ENCODE measurements around the gene C17orf100. TPM values are rescaled to one million over a fixed set of nuclear protein-coding genes. Genes with fewer than 3 reads are reported as not detected.

The C17orf100 gene
- total RNA-seq, 4 donors from 2014 or later, result 0.27 to 1.5 (median 0.57) TPM; not detected in 1

DNA sequence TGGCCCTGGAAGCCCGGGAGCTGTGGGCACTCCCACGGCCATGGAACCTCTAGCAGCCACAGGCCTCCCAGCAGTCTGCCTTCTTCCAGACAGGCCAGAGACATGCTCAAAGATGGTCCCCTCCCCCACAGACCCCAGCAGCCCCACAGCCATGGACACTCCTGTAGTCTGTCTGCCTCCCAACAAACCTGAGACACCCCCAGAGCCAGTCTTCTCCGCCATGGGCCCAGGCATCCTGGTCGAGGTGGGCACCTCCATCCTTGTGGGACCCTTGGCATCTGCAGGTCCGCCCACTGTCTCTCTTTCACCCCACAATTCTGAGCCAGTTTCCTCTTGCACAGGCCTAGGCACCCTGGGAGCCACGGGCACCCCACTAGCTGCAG, 14.1 kb upstream of the C17orf100 start:
- no peaks in the 10 kb centered on the region for H3K9me3 ChIP-seq
- H3K27ac ChIP-seq, result no peak overlapping the region
- no peak for DNase-seq
- WGBS, 2 donors, result 85 to 100% methylated on average over 2 of the region's 6 CpGs
- H3K36me3 ChIP-seq, result peaks cover 0 to 27% (median 0%) of the 10 kb centered on the region in 3 donors
- H3K27me3 ChIP-seq, result no peaks in the 10 kb centered on the region
- intact Hi-C loops (cut with DNase I), result loop anchor here (10.0 kb wide), 1 partner anchor 173 kb away; no protein-coding TSS in a partner anchor
- TF ChIP-seq, protein P1, sequence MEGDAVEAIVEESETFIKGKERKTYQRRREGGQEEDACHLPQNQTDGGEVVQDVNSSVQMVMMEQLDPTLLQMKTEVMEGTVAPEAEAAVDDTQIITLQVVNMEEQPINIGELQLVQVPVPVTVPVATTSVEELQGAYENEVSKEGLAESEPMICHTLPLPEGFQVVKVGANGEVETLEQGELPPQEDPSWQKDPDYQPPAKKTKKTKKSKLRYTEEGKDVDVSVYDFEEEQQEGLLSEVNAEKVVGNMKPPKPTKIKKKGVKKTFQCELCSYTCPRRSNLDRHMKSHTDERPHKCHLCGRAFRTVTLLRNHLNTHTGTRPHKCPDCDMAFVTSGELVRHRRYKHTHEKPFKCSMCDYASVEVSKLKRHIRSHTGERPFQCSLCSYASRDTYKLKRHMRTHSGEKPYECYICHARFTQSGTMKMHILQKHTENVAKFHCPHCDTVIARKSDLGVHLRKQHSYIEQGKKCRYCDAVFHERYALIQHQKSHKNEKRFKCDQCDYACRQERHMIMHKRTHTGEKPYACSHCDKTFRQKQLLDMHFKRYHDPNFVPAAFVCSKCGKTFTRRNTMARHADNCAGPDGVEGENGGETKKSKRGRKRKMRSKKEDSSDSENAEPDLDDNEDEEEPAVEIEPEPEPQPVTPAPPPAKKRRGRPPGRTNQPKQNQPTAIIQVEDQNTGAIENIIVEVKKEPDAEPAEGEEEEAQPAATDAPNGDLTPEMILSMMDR (IDR thresholded peaks at IDR 0.05), result no peak
- no peak for TF ChIP-seq POLR2A (IDR thresholded peaks at IDR 0.05)
- H3K4me1 ChIP-seq, result peaks cover 19 to 42% (median 24%) of the 10 kb centered on the region in 3 donors
- no peak overlapping the region for H3K4me3 ChIP-seq

DNA sequence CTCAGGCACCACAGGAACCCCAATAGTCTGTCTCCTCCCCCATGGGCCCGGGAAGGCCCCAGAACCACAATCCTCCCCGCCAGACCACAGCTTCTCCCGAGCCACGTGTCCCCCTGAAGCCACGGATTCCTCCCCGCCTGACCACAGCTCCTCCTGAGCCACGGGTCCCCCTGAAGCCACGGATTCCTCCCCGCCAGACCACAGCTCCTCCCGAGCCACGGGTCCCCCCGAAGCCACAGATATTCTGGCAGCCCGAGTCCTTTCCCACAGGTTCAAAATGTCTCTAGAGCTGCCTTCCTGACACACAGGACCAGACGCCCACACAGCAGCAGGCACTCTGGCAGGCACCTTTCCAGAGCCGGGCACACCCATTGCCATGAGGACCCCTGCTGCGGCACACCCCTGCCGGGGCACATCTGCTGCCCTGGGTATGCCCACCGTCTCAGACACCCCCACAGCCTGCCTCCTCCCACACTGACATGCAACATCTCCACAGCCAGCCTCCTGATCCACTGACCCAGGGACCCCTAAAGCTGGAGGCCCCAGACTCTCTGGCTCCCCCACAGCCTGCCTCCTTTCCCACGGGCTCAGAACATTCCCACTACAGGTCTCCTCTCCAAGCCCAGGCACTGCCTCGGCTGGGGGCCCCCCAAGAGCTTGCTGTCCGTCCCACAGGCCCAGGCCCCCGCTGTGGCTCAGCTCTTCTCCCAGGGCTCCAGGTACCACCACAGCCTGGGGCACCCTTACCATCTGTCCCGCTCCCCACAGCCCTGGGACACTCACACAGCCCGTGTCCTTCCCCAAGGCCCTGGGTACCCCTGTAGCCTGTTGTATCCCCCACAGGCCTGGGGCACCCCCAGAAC, 13.3 kb upstream of the C17orf100 start:
- intact Hi-C loops (cut with DNase I), result loop anchor here (10.0 kb wide), 1 partner anchor 173 kb away; no protein-coding TSS in a partner anchor
- peak overlapping the region in 3 of 4 donors; percentile 67 to 94 (median 89) for H3K4me3 ChIP-seq

DNA sequence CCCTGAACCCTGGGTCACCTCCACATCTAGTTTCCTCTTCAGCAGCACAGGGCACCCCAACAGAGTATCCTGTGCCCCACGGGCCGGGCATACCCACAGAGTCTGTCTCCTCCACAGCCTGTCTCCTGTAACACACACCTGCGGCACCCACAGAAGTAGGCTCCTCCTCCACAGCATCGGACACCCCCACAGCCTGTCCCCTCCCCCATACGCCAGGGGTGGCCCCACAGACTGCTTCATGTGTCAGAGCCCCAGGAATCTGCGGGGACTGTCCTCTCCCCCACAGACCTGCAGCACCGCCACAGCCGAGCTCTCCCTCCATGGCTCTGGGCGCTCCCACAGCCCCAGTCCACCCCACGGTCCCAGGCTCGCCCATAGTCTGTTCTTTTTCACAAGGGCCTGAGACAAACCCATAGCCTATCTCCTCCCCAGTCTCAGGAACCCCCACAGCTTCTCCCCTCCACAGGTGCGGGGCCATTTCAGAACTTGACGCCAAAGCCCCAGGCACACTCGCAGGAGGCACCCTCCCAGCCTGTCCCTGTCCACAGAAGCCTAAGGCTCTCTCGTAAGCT, 12.5 kb upstream of the C17orf100 start:
- Histone ChIP-seq H3K9me3 (no peaks in the 10 kb centered on the region), H3K4me3 (peak overlapping the region; percentile 67 to 94 (median 88)), H3K27me3 (no peaks in the 10 kb centered on the region), H3K4me1 (peaks cover 19 to 58% (median 34%) of the 10 kb centered on the region in 3 donors), H3K27ac (peak overlapping the region; percentile 91 to 94 (median 93)), H3K36me3 (peaks cover 0 to 25% (median 0%) of the 10 kb centered on the region in 3 donors)
- intact Hi-C loops (cut with DNase I), result loop anchor here (10.0 kb wide), 1 partner anchor 174 kb away; no protein-coding TSS in a partner anchor
- peak in 1 of 4 donors; percentile 28 for TF ChIP-seq POLR2A (IDR thresholded peaks at IDR 0.05)
- TF ChIP-seq, protein P1 (IDR thresholded peaks at IDR 0.05), result no peak
- DNase-seq, result no peak
- WGBS, 2 donors, result 28 to 36% methylated on average over 4 to 7 of the region's 15 CpGs

More for the DNA sequence above, 13.3 kb upstream of the C17orf100 start:
- Histone ChIP-seq H3K4me1 (peaks cover 19 to 50% (median 25%) of the 10 kb centered on the region in 3 donors), H3K9me3 (no peaks in the 10 kb centered on the region), H3K27ac (peak overlapping the region in 2 of 4 donors; percentile 36 to 94), H3K36me3 (peaks cover 0 to 25% (median 0%) of the 10 kb centered on the region in 3 donors), H3K27me3 (no peaks in the 10 kb centered on the region)
- DNase-seq, result no peak
- TF ChIP-seq, protein P1 (IDR thresholded peaks at IDR 0.05), result no peak
- no peak for TF ChIP-seq POLR2A (IDR thresholded peaks at IDR 0.05)
- 67 to 73% methylated on average over 13 to 22 of the region's 24 CpGs for WGBS, 2 donors

GRCh38 chr17:6639586-6640535, 11.7 kb upstream of the C17orf100 start:
- Histone ChIP-seq H3K4me1 (peaks cover 19 to 66% (median 37%) of the 10 kb centered on the region in 3 donors), H3K36me3 (peaks cover 0 to 25% (median 0%) of the 10 kb centered on the region in 3 donors), H3K9me3 (no peaks in the 10 kb centered on the region), H3K27ac (peak overlapping the region; percentile 91 to 94 (median 93)), H3K27me3 (no peaks in the 10 kb centered on the region), H3K4me3 (peak overlapping the region; percentile 67 to 94 (median 88))
- DNase-seq, result no peak
- intact Hi-C loops (cut with DNase I), result loop anchor here (10.0 kb wide), 2 partner anchors 85 to 175 kb away; partner anchors contain the start of gene PITPNM3
- TF ChIP-seq, protein P1 (IDR thresholded peaks at IDR 0.05), result no peak
- TF ChIP-seq POLR2A (IDR thresholded peaks at IDR 0.05), result no peak
- 0% methylated on average over 18 to 29 of the region's 67 CpGs for WGBS, 2 donors

Measured in esophagus squamous epithelium (tissue), 5 donors.